ENCODE measurements around the gene DEFB108B. TPM values are rescaled to one million over a fixed set of nuclear protein-coding genes. Genes with fewer than 3 reads are reported as not detected.
"Not testable (repeated sequence)": the region's sequence is repeated elsewhere in the genome, so short reads cannot be mapped to it uniquely, and the experiment has no call there.

DEFB108B gene
- total and polyA plus RNA-seq, 7 donors, result not detected

- H3K27ac ChIP-seq; H3K27me3 ChIP-seq; H3K4me1 ChIP-seq; DNase-seq; H3K4me3 ChIP-seq; intact Hi-C loops (cut with DNase I); H3K9me3 ChIP-seq; H3K36me3 ChIP-seq: not testable (repeated sequence)
- peak in 1 of 4 experiments; percentile 13 for TF ChIP-seq CTCF (IDR thresholded peaks at IDR 0.05)
- 54 to 58% methylated on average over 3 of the region's 3 CpGs for WGBS, 2 donors
Measured at GRCh38 chr11:71863978-71864627, 31.1 kb downstream of the DEFB108B start.

GRCh38 chr11:71867209-71867608, 34.2 kb downstream of the DEFB108B start:
- H3K9me3 ChIP-seq; intact Hi-C loops (cut with DNase I); H3K4me1 ChIP-seq; DNase-seq; H3K27me3 ChIP-seq; H3K27ac ChIP-seq; H3K36me3 ChIP-seq; H3K4me3 ChIP-seq: not testable (repeated sequence)
- WGBS, 2 donors, result 93 to 97% methylated on average over 1 of the region's 1 CpG

- H3K9me3 ChIP-seq; H3K4me1 ChIP-seq; H3K27ac ChIP-seq; H3K36me3 ChIP-seq; DNase-seq; H3K27me3 ChIP-seq; H3K4me3 ChIP-seq; intact Hi-C loops (cut with DNase I): not testable (repeated sequence)
- 89 to 92% methylated on average over 3 of the region's 3 CpGs for WGBS, 2 donors
Measured at GRCh38 chr11:71869931-71870330, 36.9 kb downstream of the DEFB108B start.

GRCh38 chr11:71870661-71871060, 37.7 kb downstream of the DEFB108B start:
- H3K4me3 ChIP-seq; intact Hi-C loops (cut with DNase I); DNase-seq; H3K36me3 ChIP-seq; H3K4me1 ChIP-seq; H3K27me3 ChIP-seq; H3K9me3 ChIP-seq; H3K27ac ChIP-seq: not testable (repeated sequence)

- 54 to 80% methylated on average over 2 of the region's 2 CpGs for WGBS, 2 donors
- intact Hi-C loops (cut with DNase I); H3K4me1 ChIP-seq; H3K27me3 ChIP-seq; DNase-seq; H3K4me3 ChIP-seq; H3K27ac ChIP-seq; H3K36me3 ChIP-seq; H3K9me3 ChIP-seq: not testable (repeated sequence)
Measured at GRCh38 chr11:71876262-71876661, 43.3 kb downstream of the DEFB108B start.

GRCh38 chr11:71878059-71878458, 45.1 kb downstream of the DEFB108B start, which contains the start of gene DEFB131B:
DEFB131B (plus strand) TSS chr11:71878453; CDS start chr11:71878453, 0 bp downstream.
- H3K36me3 ChIP-seq; H3K9me3 ChIP-seq; DNase-seq; H3K4me3 ChIP-seq; H3K27me3 ChIP-seq; intact Hi-C loops (cut with DNase I); H3K4me1 ChIP-seq; H3K27ac ChIP-seq: not testable (repeated sequence)
- WGBS, 2 donors, result 19 to 75% methylated on average over 1 of the region's 1 CpG

- H3K27me3 ChIP-seq; DNase-seq; H3K4me1 ChIP-seq; intact Hi-C loops (cut with DNase I); H3K27ac ChIP-seq; H3K36me3 ChIP-seq; H3K4me3 ChIP-seq; H3K9me3 ChIP-seq: not testable (repeated sequence)
- WGBS, 2 donors, result 95 to 97% methylated on average over 12 of the region's 12 CpGs
Measured at GRCh38 chr11:71885806-71886205, 52.8 kb downstream of the DEFB108B start.

Small RNAs within 50 kb of the gene (small RNA-seq; reads per million reads assigned to genes)
- 0 reads per million in 3 donors for gene RNA5SP342

Other genes with a start within 250 kb of the DEFB108B start
- not detected for gene DEFB131B, start 45.3 kb downstream of the DEFB108B start, total RNA-seq
- gene DEFB131B, start 45.3 kb downstream of the DEFB108B start, polyA plus RNA-seq, result not detected
- gene XNDC1N, start 95.4 kb downstream of the DEFB108B start, total RNA-seq, result 1 to 10 TPM; 6.3 to 10.0 (median 8.2) TPM
- gene XNDC1N, start 95.4 kb downstream of the DEFB108B start, polyA plus RNA-seq, result 1 to 10 TPM; 1.8 to 5.6 (median 1.8) TPM
- 10 to 100 TPM; 25.2 to 34.6 (median 25.3) TPM for gene RNF121, start 95.8 kb downstream of the DEFB108B start, total RNA-seq
- gene RNF121, start 95.8 kb downstream of the DEFB108B start, polyA plus RNA-seq, result 10 to 100 TPM in 2 of 3 donors, 1 to 10 TPM in 1; 7.2 to 27.2 (median 11.3) TPM
- 1 to 10 TPM; 2.5 to 7.5 (median 5.1) TPM for gene IL18BP, start 165.7 kb downstream of the DEFB108B start, total RNA-seq
- 10 to 100 TPM in 1 of 3 donors, 1 to 10 TPM in 2; 4.8 to 21.3 (median 6.0) TPM for gene IL18BP, start 165.7 kb downstream of the DEFB108B start, polyA plus RNA-seq
- gene NUMA1, start 247.3 kb downstream of the DEFB108B start, total RNA-seq, result 100 to 1,000 TPM; 249 to 343 (median 265) TPM
- gene NUMA1, start 247.3 kb downstream of the DEFB108B start, polyA plus RNA-seq, result 100 to 1,000 TPM in 2 of 3 donors, 10 to 100 TPM in 1; 99.1 to 176 (median 109) TPM
- gene LRRC51, start 247.7 kb downstream of the DEFB108B start, total RNA-seq, result 10 to 100 TPM in 1 of 4 donors, 1 to 10 TPM in 3; 3.2 to 14.8 (median 6.4) TPM
- 10 to 100 TPM in 2 of 3 donors, 1 to 10 TPM in 1; 4.6 to 12.3 (median 10.8) TPM for gene LRRC51, start 247.7 kb downstream of the DEFB108B start, polyA plus RNA-seq